OCI-LY1 (cell line): Measurements from ENCODE around the gene EXD3.
A peak's percentile ranks its signal among the peaks of the same experiment; 100 is the strongest.

ENCODE experiments used
- CTCF ChIP-seq: fragments of 200-600 bp; sonication (generic), shearing (Covaris generic); IDR thresholded peaks from 2 replicates; pipeline ENCODE4 v1.5.1; 2017; ENCODE audit warnings: mild to moderate bottlenecking, antibody characterized with exemption, low read length, moderate library complexity, mixed read lengths
- EZH2 ChIP-seq: fragments of 200-600 bp; sonication (generic), shearing (Covaris generic); IDR thresholded peaks from 2 replicates; pipeline ENCODE4 v1.8.0; 2017; ENCODE audit warnings: borderline replicate concordance, mixed run types, mild to moderate bottlenecking, antibody characterized with exemption, low read length, moderate library complexity, mixed read lengths

- peak; percentile 64 for TF ChIP-seq CTCF
- no peak for TF ChIP-seq EZH2
These were observed 142.3 kb downstream of the EXD3 start for GRCh38 chr9:137280474-137281344.
